Transverse colon (tissue), 4 donors: Measurements from ENCODE around the gene CCDC60. TPM values are rescaled to one million over a fixed set of nuclear protein-coding genes. Genes with fewer than 3 reads are reported as not detected.

Experiments used
- DNase-seq: peaks from one replicate; pipeline ENCODE4 v3.0.0-alpha.2; 2019
- H3K27ac ChIP-seq, 4 donors: fragments of 200-600 bp; sonication (generic); 2 replicates each; pipeline ENCODE4 v1.5.1; 2016 to 2018; ENCODE audit warnings: inconsistent platforms in 4 of 4
- H3K27me3 ChIP-seq: fragments of 200-600 bp; sonication (generic); 2 replicates; pipeline ENCODE4 v1.5.1; 2017; ENCODE audit warnings: inconsistent platforms
- H3K36me3 ChIP-seq, 4 donors: fragments of 200-600 bp; sonication (generic); 2 replicates each; pipeline ENCODE4 v1.5.1; 2017 to 2019; ENCODE audit warnings: inconsistent platforms in 4 of 4
- H3K4me1 ChIP-seq, 4 donors: fragments of 200-600 bp; sonication (generic); 2 replicates each; pipeline ENCODE4 v1.5.1; 2017 to 2020; ENCODE audit warnings: inconsistent platforms in 4 of 4
- H3K4me3 ChIP-seq, 4 donors: fragments of 200-600 bp; sonication (generic); 1 replicate in 1 of 4; 2 replicates in 3 of 4; pipeline versions ENCODE4 v1.5.1 to v1.6.1; 2017 to 2019; ENCODE audit warnings: inconsistent platforms in 4 of 4
- H3K9me3 ChIP-seq, 2 donors: fragments of 200-600 bp; sonication (generic); 2 replicates each; pipeline ENCODE4 v1.5.1; 2017 to 2019; ENCODE audit warnings: inconsistent platforms in 2 of 2
- EP300 ChIP-seq: sonication (generic); formaldehyde crosslinking; IDR thresholded peaks from one replicate; pipeline ENCODE4 v1.6.1; 2017; ENCODE audit warnings: antibody characterized with exemption, low read depth
- POLR2A ChIP-seq: fragments of 450-650 bp; IDR thresholded peaks from one replicate; pipeline ENCODE4 v1.6.1; 2016; ENCODE audit warnings: antibody characterized with exemption, mild to moderate bottlenecking, moderate library complexity
- POLR2AphosphoS5 ChIP-seq, 3 donors: sonication (generic); formaldehyde crosslinking; IDR thresholded peaks; one replicate each; pipeline ENCODE4 v1.6.1; 2016; ENCODE audit warnings: antibody characterized with exemption in 3 of 3
- WGBS, 2 donors: methylation state at CpG; one replicate each; pipeline ENCODE4 v1.1.5; 2018; ENCODE audit warnings: low coverage in 1 of 2; 5-methylcytosine and 5-hydroxymethylcytosine counted together
- in situ Hi-C, 4 donors: fragments of 200-750 bp; cut with MboI; loops; one replicate each; pipeline versions ENCODE4 v1.15.0 to v1.15.1; 2017; ENCODE audit warnings: low sequenced_read_pairs in 3 of 4, low pct_ligation_motif_present in 1 of 4, low pct_unique_long_range_greater_than_20kb in 1 of 4
- intact Hi-C: fragments of 100-400 bp; cut with DNase I; formaldehyde crosslinking; loops from one replicate; pipeline ENCODE4 v1.15.1; 2023; ENCODE audit warnings: low total_unique reads
- total RNA-seq, 4 donors: library from RNA; depleted of rRNA; stranded (reverse); fragments of >200 nt; gene quantifications; one replicate each; pipeline ENCODE4 v1.1.0, GENCODE V29; 2016
- TF ChIP-seq, protein P1 (sequence below), 5 experiments: fragments of 200-600 bp in 3 of 5; fragments of 450-650 bp in 2 of 5; sonication (generic) in 3 of 5; IDR thresholded peaks; 1 replicate in 2 of 5; 2 replicates in 3 of 5; pipeline ENCODE4 v1.5.1; 2016 to 2017; ENCODE audit warnings: antibody characterized with exemption in 5 of 5, inconsistent platforms in 3 of 5, mild to moderate bottlenecking in 2 of 5, moderate library complexity in 1 of 5

Gene CCDC60
- total RNA-seq, 4 donors from 2014 or later, result 0.68 to 2.6 (median 2.4) TPM; not detected in 1

DNA sequence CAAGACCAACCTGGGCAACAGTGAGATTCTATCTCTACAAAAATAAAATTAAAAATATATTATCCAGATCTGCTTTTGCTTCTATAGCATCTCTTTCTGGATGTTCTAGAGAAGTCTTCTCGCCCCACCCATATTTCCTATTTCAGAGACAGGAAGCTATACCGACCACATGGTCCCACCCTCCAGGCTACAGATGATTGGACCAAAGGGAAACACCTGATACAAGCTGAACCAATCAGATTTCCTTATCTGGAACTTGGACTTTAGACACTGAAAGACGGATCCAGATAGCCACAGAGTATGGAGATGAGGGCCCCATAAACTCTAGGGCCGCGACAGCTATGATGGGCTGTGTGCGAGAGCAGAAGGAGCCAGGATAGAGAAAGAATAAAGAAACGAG lies 48.7 kb downstream of the CCDC60 start:
- WGBS, 2 donors, result 87 to 90% methylated on average over 5 to 7 of the region's 7 CpGs
- Histone ChIP-seq H3K27ac (no peak overlapping the region), H3K4me1 (no peaks in the 10 kb centered on the region), H3K9me3 (no peaks in the 10 kb centered on the region), H3K27me3 (no peaks in the 10 kb centered on the region), H3K4me3 (no peak overlapping the region), H3K36me3 (no peaks in the 10 kb centered on the region)
- intact Hi-C loops, result no loop called here
- no peak for TF ChIP-seq POLR2AphosphoS5 (IDR thresholded peaks at IDR 0.05)
- TF ChIP-seq, protein P1, sequence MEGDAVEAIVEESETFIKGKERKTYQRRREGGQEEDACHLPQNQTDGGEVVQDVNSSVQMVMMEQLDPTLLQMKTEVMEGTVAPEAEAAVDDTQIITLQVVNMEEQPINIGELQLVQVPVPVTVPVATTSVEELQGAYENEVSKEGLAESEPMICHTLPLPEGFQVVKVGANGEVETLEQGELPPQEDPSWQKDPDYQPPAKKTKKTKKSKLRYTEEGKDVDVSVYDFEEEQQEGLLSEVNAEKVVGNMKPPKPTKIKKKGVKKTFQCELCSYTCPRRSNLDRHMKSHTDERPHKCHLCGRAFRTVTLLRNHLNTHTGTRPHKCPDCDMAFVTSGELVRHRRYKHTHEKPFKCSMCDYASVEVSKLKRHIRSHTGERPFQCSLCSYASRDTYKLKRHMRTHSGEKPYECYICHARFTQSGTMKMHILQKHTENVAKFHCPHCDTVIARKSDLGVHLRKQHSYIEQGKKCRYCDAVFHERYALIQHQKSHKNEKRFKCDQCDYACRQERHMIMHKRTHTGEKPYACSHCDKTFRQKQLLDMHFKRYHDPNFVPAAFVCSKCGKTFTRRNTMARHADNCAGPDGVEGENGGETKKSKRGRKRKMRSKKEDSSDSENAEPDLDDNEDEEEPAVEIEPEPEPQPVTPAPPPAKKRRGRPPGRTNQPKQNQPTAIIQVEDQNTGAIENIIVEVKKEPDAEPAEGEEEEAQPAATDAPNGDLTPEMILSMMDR (IDR thresholded peaks at IDR 0.05), result no peak
- no peak for DNase-seq
- in situ Hi-C loops, result no loop called here

DNA sequence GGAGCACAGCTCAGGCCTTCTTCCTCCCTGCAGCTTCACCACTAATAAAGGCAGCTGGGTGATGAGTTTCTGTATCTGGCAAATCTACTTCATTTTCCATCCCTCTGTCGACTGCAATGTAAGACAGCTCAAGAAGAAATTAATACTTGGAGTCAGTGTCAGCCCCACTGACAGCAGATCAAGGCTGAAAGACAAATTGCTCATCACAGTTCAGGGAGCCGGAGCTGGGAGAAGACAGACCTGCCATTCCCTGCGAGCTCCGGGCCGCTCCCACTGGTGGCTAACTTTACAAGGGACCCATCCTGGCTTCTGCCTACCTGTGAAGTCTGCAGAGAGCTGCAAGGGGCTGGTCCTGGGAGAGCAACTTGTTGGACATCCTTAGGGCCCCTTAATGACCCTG lies 49.8 kb downstream of the CCDC60 start:
- 89% methylated on average over 5 of the region's 5 CpGs; no CpG with 5 or more reads in 1 of the 2 donors for WGBS, 2 donors
- in situ Hi-C loops, result no loop called here
- Histone ChIP-seq H3K36me3 (no peaks in the 10 kb centered on the region), H3K27me3 (no peaks in the 10 kb centered on the region), H3K27ac (no peak overlapping the region), H3K4me3 (no peak overlapping the region), H3K9me3 (no peaks in the 10 kb centered on the region), H3K4me1 (no peaks in the 10 kb centered on the region)
- TF ChIP-seq, protein P1 (IDR thresholded peaks at IDR 0.05), result no peak
- TF ChIP-seq EP300 (no peak), POLR2A (no peak), POLR2AphosphoS5 (IDR thresholded peaks at IDR 0.05) (no peak)
- intact Hi-C loops, result no loop called here
- DNase-seq, result no peak

DNA sequence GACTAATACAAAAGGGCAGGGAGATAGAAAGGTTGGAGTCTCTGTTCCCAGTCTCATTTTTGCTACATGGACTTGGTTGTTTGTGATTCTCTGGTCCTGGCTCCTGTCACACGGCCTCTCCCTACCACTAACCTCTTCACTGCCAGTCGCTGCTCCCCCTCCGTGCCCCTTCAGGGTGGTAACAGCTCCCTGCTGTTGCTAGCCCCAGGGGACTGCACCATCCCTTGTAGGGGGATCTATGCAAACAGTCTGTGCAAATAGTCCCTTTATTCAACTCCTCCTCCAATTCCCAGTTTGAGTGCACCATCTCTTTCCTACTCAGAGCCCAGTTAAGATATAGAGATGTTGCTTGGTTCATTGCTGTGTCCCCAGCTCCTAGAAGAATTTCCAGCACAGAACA lies 51.1 kb downstream of the CCDC60 start:
- Histone ChIP-seq H3K27ac (no peak overlapping the region), H3K36me3 (no peaks in the 10 kb centered on the region), H3K9me3 (no peaks in the 10 kb centered on the region), H3K27me3 (no peaks in the 10 kb centered on the region), H3K4me3 (no peak overlapping the region), H3K4me1 (no peaks in the 10 kb centered on the region)
- DNase-seq, result no peak
- intact Hi-C loops (no loop called here), in situ Hi-C loops (no loop called here)
- TF ChIP-seq, protein P1 (IDR thresholded peaks at IDR 0.05), result no peak
- TF ChIP-seq EP300, result no peak
- no peak for TF ChIP-seq POLR2A
- no peak for TF ChIP-seq POLR2AphosphoS5 (IDR thresholded peaks at IDR 0.05)
- 32 to 78% methylated on average over 3 of the region's 3 CpGs for WGBS, 2 donors

DNA sequence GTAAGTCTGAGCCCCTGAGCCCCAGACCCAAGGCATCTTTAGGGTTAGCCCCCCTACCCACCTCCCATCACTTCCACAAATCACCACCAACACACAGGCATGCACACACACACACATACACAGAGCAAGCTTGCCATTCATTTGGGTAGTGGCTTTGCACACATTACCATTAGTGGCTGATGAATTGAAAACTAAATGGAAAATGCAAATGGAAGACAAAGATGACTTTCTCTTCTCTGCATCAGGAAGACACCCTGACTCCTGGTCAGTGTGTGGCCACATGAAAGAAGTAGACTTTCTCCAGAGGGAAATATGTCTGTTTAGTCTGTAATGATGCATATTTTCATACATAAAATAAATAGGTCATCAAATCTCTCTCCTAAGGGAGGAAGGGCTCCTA lies 55.2 kb downstream of the CCDC60 start:
- no peaks in the 10 kb centered on the region for H3K27me3 ChIP-seq
- no peaks in the 10 kb centered on the region for H3K4me1 ChIP-seq
- intact Hi-C loops (no loop called here), in situ Hi-C loops (no loop called here)
- H3K4me3 ChIP-seq, result no peak overlapping the region
- H3K9me3 ChIP-seq, result no peaks in the 10 kb centered on the region
- DNase-seq, result no peak
- H3K36me3 ChIP-seq, result no peaks in the 10 kb centered on the region
- TF ChIP-seq POLR2A (no peak), POLR2AphosphoS5 (IDR thresholded peaks at IDR 0.05) (no peak), EP300 (no peak)
- TF ChIP-seq, protein P1 (IDR thresholded peaks at IDR 0.05), result no peak
- H3K27ac ChIP-seq, result no peak overlapping the region
